MV-4-11 (cell line): Measurements from ENCODE around the gene POM121C.
"Not testable (repeated sequence)": the region's sequence is repeated elsewhere in the genome, so short reads cannot be mapped to it uniquely, and the experiment has no call there.

Experiments used
- DNase-seq: peaks from one replicate; lab custom pipeline; 2025; lab: John Stamatoyannopoulos, UW

POM121C gene

DNA sequence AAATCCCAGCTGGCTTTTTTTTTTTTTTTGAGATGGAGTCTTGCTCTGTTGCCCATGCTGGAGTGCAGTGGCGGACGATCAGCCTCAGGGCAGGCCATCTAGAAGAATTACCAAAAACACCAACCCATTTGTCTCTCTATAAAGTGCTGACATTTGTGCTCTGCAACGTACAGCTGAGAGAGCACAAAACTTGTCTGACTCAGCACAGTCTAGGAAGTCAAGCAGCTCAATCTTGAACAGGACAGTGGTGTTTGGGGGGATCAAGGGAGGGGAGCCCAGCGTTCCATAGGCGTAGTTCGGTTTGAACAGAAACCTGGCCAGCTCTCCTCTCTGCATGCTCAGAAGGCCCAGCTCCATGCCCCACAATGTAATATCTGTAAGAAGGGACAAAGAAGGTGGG is 92.9 kb downstream of the POM121C start:
- DNase-seq, result not testable (repeated sequence)

DNA sequence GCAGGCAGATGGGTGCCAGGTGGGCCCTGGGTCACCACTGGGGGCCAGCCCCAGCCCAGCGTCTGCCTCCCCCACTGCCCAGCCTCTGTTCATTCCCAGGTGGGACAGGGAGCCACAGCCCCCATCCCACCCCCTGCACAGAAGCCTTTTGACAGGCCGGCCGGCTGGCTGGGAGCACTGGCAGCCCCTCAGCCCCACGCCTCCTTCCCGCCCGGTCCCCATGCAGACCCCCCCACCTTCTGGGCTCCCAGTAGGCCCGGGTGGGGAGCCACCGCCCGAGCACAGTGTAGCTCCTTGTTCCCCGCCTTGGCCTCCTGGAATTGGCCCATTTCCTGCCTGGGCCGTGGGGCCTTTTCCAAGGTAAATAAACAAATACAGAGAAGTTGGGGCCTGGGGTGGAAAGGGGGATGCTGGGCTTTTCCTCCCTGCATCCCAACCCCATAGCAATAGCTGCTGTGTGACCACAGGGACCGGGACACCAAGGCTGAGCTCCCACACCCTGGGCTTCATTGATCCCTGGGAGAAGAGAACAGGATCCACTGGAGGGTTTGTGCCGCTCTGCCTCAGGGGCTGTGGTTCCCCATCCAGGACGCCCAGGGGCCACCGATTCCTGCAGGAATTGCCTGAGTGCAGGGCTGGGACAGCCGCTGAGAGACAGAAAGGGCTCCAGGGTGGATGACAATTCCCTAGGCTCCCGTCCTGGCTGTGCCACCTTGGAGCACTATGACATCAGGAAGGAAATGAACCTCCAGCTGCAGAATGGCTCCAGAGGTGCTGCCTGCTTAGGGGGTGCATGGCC is 111.4 kb downstream of the POM121C start:
- DNase-seq, result not testable (repeated sequence)

DNA sequence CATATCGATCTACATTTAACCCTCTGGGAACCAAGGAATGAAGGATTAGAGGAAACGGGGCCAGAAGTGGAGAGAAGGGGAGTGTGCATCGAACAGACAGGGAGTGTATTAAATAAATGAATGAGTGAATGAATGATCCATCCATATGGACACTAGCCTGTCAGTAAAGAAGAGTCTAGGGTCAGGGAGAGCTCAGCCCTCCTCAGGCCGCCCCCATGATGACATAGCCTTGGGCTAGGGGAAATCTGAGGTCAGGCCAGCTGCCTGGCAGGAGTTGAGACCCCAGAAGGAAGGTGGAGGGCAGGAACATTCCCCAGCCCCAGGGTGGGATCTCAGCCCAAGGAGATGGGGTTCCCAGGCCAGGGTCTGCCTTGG is 112.0 kb downstream of the POM121C start:
- DNase-seq, result not testable (repeated sequence)

DNA sequence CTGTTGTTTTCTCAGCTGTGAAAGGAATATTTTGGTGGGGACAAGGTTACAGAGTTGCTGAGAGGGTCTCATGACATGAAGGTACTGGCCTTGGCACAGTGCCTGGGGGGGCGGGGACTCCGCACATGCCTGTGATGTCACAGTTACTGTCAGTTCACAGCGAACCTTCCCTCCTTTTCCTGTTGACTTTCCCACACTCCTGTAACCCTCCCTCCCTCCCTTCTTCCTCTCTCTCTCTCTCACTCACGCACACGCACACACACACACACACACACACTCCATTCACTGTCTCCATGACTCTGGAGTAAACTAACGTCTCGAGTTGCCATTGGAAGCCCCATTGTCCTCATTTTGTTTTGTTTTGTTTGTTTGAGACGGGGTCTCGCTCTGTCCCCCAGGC is 118.8 kb downstream of the POM121C start:
- not testable (repeated sequence) for DNase-seq
